Stimulated activated CD4-positive, alpha-beta T cell treated with anti-CD3 and anti-CD28 coated beads, TNF-alpha, amount 100 ng/mL, for 4 hours (primary cell): ENCODE measurements around the gene PVALB.

Source experiments
- DNase-seq, 3 experiments: peaks; one replicate each; pipeline ENCODE4 v3.0.0-alpha.2; 2020; ENCODE audit warnings: low read depth in 3 of 3

The PVALB gene, protein sequence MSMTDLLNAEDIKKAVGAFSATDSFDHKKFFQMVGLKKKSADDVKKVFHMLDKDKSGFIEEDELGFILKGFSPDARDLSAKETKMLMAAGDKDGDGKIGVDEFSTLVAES

GRCh38 chr22:36816636-36817524 is at the start of gene PVALB:
TSS of gene PVALB (minus strand) at chr22:36817035. CDS start at chr22:36817005, 30 bp downstream.
- no peak for DNase-seq

- DNase-seq: no peak
These were observed 48.5 kb upstream of the PVALB start for GRCh38 chr22:36865346-36865745.

DNA sequence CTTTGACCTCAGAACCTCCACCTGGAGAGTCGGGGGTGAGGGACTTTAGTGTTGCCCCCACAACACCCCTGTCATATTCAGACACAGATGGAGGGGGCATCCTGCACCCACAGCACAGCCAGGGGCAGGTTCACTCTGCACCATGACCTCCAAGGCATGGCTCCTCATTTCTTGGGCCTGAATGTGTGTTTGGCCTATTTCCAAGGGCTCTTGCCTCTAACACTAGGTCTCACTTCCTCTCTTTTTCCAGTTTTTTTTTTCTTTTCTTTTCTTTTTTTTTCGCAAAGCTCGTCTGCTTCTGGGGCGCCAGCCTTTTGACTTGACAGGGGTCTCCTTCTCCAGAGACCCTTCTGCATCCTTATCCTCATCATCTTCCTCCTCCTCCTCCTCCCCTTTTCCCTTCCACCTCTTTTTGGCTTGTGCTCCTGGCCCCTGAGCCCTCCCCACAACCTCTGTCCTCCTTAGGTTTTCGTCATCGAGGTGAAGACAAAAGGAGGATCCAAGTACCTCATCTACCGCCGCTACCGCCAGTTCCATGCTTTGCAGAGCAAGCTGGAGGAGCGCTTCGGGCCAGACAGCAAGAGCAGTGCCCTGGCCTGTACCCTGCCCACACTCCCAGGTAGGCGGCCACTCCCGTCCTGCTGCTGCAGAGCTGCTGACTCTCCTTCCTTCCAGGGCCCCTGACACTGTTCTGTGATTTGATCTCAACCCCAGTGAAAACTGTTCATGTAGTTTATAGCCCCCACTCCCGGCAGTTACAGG is 47.8 kb upstream of the PVALB start:
- DNase-seq: no peak

DNA sequence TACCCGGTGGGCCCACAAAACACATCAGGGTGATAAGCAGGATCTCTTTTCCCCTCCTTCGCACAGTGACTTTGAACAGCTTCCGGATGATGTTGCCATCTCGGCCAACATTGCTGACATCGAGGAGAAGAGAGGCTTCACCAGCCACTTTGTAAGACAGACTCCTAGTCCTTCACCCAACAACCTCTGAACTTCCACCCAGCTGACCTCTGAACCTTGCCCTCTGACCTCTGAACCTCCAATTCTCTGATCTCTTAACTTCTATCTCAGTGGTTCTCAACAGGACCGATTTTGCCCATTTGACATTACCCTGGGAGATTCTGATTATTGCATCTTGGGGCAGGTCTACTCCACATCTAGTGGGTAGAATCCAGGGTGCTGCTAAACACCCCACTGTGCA is 47.1 kb upstream of the PVALB start:
- no peak for DNase-seq

DNA sequence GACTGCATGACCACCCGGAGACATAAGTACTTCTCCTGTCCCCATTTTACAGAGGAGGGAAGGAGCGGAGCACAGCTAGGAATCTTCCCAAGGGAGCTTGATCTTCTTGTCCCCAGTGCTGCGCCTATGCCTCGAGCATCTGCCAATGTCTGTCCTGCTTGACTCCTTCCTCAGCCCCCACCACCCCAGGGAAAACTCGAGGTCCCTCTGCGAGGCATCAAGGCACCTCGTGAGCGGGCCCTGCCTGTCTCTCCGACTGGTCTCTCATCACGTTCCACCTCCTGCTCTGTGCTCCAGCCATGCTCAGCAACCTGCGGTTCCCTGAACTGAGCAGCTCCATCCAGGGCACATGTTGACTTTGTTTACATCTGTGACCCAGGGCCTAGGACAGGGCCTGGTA is 46.4 kb upstream of the PVALB start:
- no peak for DNase-seq

DNA sequence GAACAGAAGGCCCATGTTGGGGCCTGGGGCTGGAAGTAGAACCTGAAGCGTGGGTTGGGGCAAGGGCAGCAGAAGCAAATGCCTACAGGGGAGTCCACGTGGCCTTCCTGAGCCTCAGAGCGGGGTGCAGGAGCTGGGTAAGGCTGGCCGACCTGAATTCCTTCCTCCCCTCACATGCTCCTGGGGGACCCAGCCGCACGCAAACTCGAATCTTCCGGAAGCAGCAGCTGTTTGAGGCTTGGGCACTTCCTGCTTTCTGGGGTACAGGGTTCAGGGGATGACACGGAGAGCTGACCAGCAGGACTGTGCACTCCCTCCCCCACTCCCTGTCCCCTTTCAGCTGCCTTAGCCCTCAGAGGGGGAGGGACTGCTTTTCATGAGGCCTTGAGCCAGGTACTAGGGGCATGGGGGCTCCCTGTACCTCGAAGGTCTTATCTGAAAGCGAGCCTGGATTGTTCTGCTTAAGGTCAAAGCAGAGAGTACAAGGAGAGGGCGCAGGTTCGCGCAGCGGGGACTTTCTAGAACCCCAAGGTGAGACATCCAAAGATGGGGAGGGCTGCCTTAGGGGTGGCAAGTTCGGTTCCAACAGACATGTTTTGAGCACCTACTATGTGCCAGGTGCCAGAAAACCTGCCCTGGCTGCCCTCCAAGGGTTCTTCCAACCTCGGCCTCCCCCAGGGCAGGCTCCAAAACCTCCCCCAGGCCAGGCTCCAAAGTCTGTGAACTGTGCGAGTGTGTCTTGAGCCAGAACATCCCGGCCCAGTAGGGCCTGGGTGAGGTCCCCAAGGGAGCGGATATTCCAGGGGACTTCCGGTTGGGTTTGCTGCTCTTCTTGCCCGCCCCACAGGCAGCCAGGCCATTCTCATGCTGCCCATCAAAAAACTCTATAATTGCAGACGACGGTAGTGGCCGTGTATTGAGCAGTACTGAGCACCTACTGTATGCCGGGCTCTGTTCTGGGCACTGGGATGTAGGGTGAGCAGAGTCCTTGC is 45.7 kb upstream of the PVALB start:
- DNase-seq: no peak

DNA sequence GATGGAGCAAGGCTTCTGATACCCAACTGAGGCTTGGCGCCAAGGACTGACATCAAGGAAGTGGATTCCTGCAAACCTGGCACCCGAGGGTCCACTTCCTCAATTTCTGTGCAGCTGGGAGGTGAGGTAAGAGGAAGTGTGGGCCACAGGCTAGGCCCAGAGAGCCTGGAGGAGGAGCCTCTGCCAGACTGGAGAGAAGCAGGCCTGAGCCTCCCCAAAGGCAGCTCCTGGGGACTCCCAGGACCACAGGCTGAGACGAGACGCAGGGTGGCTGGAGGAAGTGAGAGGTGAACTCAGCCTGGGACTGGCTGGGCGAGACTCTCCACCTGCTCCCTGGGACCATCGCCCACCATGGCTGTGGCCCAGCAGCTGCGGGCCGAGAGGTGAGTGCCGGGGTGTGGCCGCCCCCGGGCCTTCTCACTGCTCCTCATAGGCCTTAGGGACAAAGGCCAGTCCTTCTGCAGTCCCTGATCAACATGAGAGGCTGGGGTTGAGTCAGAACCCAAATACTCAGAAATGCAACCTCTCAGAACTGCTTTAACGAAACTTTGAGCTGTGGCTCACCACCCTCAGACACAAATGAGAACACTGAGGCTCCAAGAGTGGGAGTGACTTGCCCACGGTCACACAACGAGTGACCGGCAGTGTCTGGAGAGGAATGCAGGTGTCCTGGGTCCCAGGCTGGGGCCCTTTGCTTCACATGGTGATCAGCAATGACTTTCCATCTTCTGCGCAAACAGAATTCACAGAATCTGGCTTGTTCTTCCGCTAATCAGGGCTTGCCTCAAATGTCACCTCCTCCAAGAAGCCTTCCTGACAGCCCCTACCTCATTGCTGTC is 44.2 kb upstream of the PVALB start, which contains the start of gene NCF4:
NCF4 (plus strand) TSS at position 186 of the 839 bp plus-strand sequence; CDS start at position 352, 166 bp downstream.
- DNase-seq: no peak

GRCh38 chr22:36860438-36860820 is 43.6 kb upstream of the PVALB start:
- no peak for DNase-seq

- no peak for DNase-seq
These were observed 43.2 kb upstream of the PVALB start for GRCh38 chr22:36860017-36860416.

- no peak for DNase-seq
These were observed 42.1 kb upstream of the PVALB start for GRCh38 chr22:36858966-36859365.

DNA sequence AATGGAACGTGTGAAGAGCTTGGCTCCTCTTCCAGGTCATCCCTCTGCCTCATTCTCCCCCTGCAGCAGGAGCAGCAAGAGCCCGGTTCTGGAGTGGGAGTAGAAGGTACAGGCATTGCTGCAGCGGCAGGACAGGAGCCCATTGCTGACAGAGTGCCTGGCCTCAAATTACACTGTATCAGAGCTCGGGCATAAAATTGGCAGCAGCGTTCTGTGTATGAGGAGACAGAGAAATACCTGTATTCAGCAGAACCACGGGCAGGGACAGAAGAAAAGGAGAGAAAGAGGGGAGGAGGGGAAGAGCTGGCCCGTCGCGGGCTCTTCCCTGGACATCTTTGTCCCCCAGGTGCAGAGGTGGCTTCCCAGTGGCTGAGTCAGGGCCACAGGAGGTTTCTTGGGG is 41.3 kb upstream of the PVALB start:
- no peak for DNase-seq

GRCh38 chr22:36856792-36857135 is 39.9 kb upstream of the PVALB start:
- DNase-seq: no peak

DNA sequence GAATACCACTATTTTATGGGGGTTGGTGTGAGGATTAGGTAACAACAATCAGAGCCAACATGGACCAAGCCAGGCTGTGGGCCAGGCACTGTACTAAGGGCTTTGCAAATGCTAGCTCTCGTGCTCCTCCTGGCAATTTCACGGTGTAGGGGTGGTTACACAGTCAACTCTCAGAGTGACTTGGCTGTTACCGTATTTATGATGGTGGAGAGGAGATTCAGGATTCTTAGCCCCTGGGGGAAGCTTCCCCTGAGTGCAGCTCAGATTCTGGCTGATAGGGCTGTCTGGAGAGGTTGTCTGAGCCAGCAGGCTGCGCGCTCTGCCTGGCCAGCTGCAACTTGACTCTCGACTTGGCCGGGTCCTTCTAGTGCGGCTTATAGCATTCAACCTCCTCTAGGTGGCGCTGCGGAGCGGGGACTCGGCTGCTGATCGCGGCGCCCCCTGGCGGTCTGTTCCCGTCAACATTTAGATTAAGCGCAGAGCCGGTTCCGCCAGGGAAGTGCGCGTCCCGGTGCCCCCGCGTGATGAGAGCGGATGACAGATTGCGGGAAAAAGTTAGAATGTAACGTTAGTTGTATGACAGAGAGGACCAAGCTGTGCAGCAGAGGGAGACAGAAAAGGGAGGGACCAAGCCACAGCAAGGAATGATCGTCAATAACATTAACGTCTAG is 39.4 kb upstream of the PVALB start:
- DNase-seq: peak; percentile 81 to 96 (median 89)

DNA sequence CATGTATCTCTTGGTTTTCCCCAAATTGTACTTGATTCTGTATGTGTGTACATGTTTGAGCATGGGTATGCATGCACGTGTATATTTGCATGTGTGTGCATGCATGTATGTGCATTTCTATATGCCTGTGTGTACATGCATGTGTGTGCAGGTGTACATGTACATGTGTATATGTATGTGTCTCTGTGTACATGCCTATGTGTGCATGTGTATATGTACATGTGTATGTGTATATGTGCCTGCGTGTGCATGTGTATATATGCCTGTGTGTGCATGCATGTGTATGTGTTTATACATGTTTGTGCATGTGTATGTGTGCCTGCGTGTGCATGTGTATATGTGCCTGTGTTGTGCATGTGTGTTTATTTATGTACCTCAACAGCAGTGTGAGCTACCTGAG is 38.6 kb upstream of the PVALB start:
- no peak for DNase-seq

- peak; percentile 65 to 81 (median 72) for DNase-seq
These were observed 36.7 kb upstream of the PVALB start for GRCh38 chr22:36853407-36854099.

- no peak for DNase-seq
These were observed 35.5 kb upstream of the PVALB start for GRCh38 chr22:36852056-36852973.

- no peak for DNase-seq
These were observed 33.8 kb upstream of the PVALB start for GRCh38 chr22:36850682-36851081.

DNA sequence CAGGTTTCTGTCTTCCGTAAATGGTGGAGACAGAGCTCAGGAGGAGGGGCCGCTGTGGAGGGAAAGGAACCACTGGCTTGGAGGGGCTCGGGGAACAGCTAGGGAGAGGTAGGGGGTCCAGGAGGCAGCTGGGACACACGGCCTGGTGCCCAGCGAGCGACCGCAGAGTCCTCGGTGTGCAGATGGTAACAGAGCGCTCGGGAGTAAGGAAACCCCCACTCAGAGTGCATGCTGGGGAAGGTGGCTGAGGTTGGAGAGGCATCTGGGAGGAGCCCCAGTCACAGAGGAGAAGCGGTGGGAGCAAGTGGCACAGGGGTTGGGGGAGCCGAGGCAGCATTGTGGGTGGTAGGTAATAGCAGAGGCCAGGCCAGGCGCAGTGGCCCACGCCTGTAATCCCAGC is 33.2 kb upstream of the PVALB start:
- DNase-seq: no peak
